ENCODE measurements around the gene NELFE.
"Not testable (repeated sequence)": the region's sequence is repeated elsewhere in the genome, so short reads cannot be mapped to it uniquely, and the experiment has no call there.

The NELFE gene

DNA sequence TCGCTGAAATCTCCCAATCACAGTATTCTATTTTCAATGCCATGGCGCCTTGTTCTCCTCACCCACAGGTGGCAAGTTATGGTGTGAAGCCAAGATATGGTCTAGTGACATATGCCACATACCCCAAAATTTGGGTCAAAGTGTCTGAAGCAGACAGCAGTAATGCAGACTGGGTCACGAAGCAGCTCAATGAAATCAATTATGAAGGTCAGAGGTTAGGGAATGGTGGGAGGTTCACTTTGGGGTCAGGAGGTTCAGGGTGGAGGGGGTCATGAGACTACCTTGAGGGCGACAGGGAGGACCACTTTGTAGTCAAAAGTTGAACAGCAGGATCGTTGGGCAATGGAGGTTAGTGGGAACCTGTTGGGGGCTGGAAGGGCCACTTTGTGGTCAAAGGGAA, 10.5 kb downstream of the NELFE start:
- DNase-seq, result no peak

DNA sequence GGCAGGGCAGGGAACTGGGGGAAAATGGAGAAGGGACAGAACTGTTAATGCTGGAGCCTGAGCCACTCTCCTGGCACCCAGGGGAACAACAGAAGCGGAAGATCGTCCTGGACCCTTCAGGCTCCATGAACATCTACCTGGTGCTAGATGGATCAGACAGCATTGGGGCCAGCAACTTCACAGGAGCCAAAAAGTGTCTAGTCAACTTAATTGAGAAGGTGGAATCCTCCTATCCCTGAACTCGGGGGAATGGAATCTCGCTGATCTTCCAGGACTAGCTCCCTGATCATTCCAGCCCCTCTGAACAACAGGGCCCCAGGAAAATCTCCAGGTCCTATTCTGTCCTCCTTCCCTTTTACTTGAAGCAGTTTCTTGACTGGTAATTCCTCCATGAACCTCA, 10.9 kb downstream of the NELFE start:
- no peak for DNase-seq

DNA sequence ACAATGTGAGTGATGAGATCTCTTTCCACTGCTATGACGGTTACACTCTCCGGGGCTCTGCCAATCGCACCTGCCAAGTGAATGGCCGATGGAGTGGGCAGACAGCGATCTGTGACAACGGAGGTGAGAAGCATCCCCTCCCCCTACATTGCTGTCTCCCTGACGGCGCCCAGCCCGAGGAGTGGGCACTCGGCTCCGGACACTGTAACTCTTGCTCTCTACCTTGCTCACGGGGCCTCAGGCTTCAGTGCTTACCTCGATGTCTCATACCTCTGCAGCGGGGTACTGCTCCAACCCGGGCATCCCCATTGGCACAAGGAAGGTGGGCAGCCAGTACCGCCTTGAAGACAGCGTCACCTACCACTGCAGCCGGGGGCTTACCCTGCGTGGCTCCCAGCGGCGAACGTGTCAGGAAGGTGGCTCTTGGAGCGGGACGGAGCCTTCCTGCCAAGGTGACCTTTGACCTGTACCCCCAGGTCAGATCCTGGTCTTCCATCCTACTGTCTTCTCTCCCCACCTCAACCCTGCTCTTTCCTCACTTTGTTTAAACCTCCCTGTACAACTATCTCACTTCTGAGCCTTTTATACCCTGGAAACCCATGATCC, 11.6 kb downstream of the NELFE start:
- DNase-seq, result no peak

DNA sequence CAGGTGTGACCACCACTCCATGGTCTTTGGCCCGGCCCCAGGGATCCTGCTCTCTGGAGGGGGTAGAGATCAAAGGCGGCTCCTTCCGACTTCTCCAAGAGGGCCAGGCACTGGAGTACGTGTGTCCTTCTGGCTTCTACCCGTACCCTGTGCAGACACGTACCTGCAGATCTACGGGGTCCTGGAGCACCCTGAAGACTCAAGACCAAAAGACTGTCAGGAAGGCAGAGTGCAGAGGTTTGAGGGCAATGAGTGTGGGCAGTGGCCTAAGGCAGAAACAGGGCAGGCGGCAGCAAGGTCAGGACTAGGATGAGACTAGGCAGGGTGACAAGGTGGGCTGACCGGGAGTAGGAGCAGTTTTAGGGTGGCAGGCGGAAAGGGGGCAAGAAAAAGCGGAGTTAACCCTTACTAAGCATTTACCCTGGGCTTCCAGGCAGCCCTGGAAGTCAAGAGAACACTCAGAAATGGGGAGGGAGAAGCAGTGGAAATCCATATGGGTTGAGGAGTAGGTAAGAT, 12.3 kb downstream of the NELFE start:
- no peak for DNase-seq

DNA sequence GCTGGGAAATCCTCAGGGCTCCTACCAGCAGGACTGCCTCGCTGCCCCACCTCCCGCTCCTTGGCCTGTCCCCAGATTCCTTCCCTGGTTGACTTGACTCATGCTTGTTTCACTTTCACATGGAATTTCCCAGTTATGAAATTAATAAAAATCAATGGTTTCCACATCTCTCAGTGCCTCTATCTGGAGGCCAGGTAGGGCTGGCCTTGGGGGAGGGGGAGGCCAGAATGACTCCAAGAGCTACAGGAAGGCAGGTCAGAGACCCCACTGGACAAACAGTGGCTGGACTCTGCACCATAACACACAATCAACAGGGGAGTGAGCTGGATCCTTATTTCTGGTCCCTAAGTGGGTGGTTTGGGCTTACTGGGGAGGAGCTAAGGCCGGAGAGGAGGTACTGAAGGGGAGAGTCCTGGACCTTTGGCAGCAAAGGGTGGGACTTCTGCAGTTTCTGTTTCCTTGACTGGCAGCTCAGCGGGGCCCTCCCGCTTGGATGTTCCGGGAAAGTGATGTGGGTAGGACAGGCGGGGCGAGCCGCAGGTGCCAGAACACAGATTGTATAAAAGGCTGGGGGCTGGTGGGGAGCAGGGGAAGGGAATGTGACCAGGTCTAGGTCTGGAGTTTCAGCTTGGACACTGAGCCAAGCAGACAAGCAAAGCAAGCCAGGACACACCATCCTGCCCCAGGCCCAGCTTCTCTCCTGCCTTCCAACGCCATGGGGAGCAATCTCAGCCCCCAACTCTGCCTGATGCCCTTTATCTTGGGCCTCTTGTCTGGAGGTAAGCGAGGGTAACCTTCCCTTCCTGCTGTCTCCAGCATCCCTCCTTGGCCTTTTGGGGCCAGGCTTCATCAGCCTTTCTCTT, 13.0 kb downstream of the NELFE start, which contains the start of gene CFB:
Gene CFB (plus strand): TSS at position 589 of the 863 bp plus-strand sequence. CDS start 127 bp downstream, at position 716.
- DNase-seq, result no peak

DNA sequence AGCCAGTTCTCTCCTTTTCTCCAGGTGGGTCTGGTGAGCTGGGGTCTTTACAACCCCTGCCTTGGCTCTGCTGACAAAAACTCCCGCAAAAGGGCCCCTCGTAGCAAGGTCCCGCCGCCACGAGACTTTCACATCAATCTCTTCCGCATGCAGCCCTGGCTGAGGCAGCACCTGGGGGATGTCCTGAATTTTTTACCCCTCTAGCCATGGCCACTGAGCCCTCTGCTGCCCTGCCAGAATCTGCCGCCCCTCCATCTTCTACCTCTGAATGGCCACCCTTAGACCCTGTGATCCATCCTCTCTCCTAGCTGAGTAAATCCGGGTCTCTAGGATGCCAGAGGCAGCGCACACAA, 13.6 kb downstream of the NELFE start:
- DNase-seq, result no peak

DNA sequence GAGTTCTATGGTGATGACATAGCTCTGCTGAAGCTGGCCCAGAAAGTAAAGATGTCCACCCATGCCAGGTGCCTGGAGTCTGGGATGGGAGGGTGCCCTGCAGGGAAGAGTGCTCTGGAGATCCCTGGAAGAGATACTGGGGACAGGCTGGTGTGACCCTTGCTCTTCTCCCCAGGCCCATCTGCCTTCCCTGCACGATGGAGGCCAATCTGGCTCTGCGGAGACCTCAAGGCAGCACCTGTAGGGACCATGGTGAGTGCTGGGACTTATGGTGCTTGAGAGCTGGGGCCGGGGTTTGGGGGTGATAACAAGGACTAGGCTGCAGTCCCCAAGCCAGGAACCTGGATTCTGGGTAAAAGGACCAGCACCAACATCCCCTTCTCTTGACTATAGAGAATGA, 15.0 kb downstream of the NELFE start:
- DNase-seq, result no peak

DNA sequence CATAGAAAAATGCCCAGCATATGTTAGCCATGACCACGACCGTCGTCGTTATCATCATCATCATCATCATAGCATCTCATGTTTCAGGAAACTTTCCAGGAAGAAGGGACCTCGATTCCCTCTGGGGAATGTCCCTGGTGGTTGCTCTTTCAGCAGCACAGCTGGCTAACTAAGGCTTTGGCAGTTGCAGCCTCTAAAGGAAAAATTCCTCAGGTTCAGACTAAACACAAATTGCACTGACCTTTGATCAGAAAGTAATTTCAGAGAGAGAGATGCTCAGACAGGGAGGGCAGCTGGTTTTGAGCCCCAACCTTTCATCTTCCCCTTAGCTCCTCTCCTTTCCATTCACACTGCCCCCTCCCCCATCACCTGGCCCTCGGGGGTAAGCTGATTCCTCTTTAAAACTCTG, 18.5 kb downstream of the NELFE start:
- DNase-seq, result no peak

DNA sequence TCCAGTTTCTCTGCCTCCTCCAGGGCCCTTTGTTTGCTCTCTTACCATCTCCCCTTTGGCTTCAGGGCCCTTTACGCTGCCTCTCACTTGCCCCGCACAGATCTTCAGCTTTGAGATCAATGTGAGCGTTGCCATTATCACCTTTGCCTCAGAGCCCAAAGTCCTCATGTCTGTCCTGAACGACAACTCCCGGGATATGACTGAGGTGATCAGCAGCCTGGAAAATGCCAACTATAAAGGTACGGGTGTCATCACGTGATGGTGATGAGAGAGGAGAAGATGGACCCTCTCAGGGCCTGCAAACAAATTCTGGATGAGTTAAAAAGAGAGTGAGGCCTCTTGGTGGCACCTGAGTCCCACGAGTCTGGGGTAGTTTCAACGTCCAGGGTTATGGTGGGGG, 22.9 kb downstream of the NELFE start:
- DNase-seq, result no peak

DNA sequence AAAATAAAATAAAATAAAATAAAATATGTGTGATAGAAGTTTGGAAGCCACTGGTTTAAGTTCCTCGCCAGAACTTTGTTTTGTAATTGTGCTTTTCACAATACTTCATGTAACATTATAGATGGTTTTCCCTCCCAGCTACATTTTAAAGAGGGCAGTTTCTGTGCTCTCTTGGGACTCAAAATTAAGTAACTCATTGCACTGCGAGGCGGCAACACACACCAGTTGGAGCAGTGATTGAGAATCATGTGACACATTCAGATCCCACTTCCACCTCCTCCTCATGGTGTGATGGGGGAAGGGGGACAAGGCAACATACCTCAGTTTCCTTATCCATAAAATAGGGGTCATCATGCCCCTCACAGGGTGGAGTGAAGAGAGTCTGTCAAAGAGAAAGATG, 23.8 kb downstream of the NELFE start:
- DNase-seq, result no peak

DNA sequence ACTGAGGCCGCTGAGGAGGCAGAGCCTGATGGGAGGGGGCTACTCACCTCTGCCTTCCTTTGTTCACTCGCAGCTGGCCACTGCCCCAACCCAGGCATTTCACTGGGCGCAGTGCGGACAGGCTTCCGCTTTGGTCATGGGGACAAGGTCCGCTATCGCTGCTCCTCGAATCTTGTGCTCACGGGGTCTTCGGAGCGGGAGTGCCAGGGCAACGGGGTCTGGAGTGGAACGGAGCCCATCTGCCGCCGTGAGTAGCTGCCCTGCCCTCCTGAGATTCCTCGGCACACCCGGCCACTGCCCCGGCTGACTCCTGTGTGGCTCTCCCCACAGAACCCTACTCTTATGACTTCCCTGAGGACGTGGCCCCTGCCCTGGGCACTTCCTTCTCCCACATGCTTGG, 25.2 kb downstream of the NELFE start:
- DNase-seq, result no peak

DNA sequence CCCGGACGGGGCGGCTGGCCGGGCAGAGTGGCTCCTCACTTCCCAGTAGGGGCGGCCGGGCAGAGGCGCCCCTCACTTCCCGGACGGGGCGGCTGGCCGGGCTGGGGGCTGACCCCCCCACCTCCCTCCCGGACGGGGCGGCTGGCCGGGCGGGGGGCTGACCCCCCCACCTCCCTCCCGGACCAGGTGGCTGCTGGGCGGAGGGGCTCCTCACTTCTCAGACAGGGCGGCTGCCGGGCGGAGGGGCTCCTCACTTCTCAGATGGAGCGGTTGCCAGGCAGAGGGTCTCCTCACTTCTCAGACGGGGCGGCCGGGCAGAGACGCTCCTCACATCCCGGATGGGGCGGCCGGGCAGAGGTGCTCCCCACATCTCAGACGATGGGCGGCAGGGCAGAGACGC, 26.6 kb downstream of the NELFE start:
- DNase-seq, result not testable (repeated sequence)

DNA sequence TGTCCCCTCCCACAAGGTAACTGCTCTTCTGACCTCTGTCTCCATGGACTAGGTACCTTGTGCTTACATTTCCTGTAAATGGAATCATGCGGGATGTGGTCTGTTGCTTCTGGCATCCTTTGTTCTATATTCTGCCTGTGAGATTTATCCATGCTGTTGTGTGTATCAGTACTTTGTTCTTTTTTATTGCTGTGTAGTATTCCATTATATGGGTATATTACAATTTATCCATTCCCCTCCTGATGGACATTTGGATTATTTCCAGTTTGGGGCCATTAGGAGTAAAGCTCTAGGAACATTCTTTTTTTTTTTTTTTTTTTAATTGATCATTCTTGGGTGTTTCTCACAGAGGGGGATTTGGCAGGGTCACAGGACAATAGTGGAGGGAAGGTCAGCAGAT, 27.8 kb downstream of the NELFE start:
- no peak for DNase-seq

DNA sequence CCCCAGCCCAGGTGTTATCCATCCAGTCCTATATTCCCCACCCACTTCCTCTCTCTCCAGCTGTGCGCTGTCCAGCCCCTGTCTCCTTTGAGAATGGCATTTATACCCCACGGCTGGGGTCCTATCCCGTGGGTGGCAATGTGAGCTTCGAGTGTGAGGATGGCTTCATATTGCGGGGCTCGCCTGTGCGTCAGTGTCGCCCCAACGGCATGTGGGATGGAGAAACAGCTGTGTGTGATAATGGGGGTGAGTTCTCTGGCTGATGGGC, 30.2 kb downstream of the NELFE start:
- no peak for DNase-seq

DNA sequence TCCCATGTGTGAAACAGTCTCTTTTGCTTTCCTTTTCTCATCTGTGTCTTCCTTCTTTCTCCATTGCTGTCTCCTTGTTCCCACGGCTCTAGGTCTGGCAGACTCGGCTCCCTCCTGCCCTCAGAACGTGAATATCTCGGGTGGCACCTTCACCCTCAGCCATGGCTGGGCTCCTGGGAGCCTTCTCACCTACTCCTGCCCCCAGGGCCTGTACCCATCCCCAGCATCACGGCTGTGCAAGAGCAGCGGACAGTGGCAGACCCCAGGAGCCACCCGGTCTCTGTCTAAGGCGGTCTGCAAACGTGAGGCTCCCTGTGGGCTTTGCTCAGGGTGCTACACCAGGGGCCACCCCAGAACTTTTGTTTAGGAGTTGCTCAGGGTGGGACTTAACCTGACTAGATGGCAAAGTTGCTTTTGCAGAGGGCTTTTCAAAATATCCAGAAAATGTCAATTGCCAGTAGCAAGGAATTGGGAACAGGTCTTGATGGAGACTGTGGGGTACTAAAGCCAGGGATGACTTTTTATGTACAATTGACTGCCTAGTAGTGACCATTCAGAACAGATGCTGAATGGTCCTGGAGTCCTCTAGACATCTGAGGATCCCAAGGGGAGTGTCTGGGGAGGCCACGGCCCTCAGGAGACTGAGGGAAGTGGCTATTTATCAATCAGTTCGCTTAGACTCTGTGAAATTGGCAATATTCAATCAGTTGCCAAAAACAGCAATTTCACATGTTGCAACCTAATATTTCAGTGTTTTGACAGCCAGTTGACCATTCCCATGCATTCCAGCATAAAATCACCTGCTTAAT, 30.7 kb downstream of the NELFE start:
- no peak for DNase-seq

DNA sequence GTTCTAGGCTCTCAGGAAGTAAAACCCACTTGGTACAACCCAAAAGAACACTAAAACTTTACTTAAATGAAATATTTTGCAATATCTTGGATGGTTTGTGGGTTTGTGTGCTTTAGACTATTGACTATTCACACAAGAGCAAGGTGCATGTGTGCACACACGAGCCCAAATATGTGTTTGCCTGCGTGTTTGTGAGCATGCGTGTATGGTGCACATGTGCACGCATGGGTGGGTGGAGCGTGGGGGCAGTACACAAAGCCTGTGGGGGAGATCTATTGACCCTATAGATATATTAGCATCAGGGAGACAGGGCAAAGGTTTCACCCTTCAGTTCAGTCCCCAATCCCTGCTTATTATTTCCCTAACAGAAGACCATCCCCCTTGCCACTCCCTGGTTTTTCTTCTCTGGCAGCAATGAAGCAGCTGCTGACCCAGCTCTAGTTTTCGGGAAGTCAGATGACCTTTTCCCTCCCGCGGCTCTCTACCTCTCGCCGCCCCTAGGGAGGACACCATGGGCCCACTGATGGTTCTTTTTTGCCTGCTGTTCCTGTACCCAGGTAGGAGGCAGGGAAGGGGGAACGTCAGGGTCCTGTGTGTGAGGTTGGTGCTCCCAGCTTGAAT, 31.4 kb downstream of the NELFE start, which contains the start of gene C2:
Gene C2 (plus strand): TSS at position 476 of the 621 bp plus-strand sequence. CDS start 36 bp downstream, at position 512.
- DNase-seq, result no peak

DNA sequence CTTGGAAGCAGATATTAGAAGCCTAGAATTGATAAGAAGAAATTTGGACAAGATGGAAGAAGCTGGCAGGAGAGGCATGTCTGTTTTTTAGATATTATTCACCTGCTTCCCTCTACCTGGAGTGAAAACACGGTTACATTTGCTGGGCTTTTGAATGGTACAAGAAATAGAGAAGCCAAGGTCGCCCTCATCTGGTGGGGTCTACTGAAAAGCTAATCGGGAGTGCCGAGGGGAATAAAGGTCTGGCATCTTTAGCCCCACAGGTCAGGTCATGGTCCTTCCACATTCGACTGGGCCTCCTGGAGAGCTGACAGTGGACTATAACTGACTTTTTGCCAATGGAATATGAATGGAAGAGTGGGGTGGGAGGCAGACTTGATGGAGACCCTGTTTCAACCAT, 35.8 kb downstream of the NELFE start:
- no peak for DNase-seq

DNA sequence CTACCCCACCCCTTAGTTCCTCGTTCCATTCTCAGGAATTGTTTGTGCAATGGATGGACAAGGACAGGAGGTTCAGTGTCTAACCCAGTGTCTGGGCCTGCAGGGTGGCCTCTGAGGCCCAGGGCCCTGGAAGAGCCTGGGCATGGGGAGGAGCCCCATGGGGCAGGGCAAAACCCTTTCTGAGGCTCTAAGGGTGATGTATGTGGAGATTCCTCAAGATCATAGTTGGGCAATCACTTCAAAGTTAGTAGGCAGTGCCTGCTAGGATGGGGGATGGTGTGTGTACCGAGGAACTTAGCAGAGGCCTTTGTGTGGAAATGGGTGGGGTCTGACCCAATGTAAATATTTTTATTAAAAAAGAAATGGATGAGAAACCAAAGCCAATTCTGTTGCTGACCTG, 38.0 kb downstream of the NELFE start:
- no peak for DNase-seq

DNA sequence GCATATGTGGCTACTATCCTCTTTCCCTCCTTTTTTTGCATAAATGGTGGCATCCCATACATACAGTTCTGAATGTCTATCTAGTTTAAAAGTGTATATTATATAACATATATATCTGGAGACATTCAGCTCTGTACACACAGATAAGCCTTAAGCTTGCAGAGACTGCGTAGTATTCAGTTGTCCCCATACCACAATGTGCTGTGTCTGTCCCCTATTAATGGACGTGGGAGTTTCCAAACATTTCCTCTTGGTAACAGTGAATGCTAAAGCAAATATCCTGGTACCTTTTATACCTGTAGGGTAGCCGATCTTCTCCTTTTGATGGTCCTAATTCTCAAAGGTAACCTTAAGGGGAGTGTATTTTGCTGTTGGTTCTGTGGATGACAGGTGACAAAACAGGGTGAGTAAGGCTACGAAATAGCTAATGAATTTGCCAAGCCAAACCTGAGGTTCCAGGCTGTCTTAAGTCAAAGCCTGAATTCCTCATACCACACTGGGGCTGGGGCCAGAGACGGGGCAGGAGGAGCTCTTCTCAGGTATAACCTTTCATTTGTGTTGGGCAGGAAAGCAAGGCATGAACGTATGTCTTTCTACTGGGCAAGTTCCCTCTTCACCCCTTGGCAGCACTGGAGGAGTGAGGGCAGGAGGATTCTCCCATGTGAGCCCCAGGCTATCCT, 39.0 kb downstream of the NELFE start:
- DNase-seq, result no peak

DNA sequence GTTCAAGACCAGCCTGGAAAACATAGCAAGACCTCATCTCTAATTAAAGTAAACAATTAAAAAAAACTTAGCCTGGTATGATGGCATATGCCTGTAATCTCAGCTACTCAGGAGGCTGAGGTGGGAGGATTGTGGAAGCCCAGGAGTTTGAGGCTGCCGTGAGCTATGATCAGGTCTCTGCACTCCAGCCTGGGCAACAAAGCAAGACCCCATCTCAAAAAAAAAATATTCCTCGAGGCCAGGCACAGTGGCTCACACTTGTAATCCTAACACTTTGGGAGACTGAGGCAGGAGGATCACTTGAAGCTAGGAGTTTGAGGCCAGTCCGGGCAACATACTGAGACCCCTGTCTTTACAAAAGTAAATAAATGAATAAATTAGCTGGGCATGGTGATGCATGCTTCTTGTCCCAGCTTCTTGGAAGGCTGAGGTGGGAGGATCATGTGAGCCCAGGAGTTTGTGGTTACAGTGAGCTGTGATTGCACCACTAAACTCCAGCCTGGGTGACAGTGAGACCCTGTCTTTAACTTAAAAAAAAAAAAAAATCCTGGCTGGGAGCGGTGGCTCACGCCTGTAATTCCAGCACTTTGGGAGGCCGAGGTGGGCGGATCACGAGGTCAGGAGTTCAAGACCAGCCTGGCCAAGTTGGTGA, 40.6 kb downstream of the NELFE start:
- DNase-seq, result no peak

DNA sequence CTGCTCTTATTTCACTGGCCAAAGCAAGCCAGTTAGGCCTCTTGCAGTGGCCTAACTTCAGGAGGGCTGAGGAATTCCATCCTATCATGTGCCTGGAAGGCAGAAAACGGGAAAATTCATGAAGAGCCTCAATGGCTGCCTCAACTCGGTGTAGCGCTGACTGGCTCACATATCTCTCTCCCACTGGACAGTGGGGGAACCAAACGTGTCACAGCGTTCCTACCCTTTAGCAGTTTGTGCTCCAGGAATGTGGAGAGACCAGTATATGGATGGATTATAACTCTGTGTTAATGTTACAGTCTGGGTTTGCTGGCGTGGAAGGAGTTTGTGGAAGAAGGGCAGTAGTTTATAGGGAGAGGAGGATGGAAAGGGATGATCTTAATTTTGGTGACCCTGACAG, 43.0 kb downstream of the NELFE start:
- DNase-seq, result no peak

DNA sequence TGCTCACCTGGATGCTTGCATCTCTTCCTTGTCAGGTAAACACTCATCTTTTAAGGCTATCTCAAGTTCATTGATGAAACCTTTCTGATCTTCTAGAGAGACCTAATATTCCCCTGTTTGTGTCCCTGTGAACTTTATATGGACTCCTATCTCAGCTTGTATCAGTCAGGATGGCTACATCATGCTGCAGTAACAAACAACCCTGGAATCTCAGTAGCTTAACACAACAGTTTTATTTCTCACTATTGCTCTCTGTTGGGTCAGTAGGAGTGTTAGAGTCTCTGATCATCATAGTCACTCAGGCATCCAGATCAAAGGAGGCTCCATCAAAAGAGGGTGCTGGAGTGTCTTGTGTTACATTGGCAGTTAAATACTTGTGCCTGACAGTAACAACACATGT, 43.4 kb downstream of the NELFE start:
- no peak for DNase-seq

Data from NCI-H2227 treated with DMSO at 0.1 percent for 48 hours (cell line).